CD4-positive, alpha-beta T cell treated with Interleukin-4 for 1 hour (primary cell): ENCODE results near the gene PCP4.

Experiments
- DNase-seq, 2 donors: peaks; one replicate each; pipeline ENCODE4 v3.0.0-alpha.2; 2020 to 2022

Gene PCP4

GRCh38 chr21:39976800-39977199, 109.6 kb downstream of the PCP4 start:
- DNase-seq, result no peak
